Adipose tissue (tissue), 3 donors: Measurements from ENCODE around the gene MKRN2OS. TPM values are rescaled to one million over a fixed set of nuclear protein-coding genes. Genes with fewer than 3 reads are reported as not detected.

Experiments used
- H3K27ac ChIP-seq: one replicate; pipeline ENCODE4 v1.5.1; 2013; ENCODE audit warnings: low read depth, low read length
- WGBS, 3 donors: extraction: QIAGEN DNeasy Blood & Tissue Kit; methylation state at CpG; one replicate each; pipeline ENCODE4 v1.1.7; 2013; 5-methylcytosine and 5-hydroxymethylcytosine counted together
- polyA plus RNA-seq, 3 donors: library from polyadenylated mRNA; stranded (reverse); fragments of 200-250 nt; gene quantifications; one replicate each; pipeline ENCODE4 v1.2.3, GENCODE V29; 2013
- donor health status: healthy with polysubstance abuse.
- donor health status: Bipolar disorder and iron deficiency.
- donor health status: healthy.

MKRN2OS gene
- polyA plus RNA-seq, 3 donors: 0.10 to 7.2 TPM; not detected in 1

DNA sequence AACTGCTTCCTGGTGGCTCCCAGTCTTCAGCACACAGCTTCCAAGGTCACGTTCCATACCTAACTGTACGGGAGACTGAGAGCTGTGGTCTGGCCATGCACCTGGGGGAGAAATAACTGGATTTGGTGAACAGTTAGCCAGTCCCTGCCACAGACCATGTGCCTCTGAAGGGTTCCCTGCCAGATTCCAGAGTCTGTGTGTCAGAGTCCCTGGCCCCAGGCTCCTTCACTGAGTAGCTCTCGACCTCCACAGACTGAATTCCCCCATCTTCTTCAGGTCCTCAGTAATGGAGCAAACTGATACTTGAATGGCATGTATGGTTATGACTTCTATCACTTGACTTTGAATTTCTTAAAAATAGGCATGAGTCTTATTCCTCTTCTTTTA, 17.5 kb downstream of the MKRN2OS start:
- 87 to 94% (median 90%) methylated on average over 3 of the region's 3 CpGs for WGBS, 3 donors
- no peak overlapping the region for H3K27ac ChIP-seq

DNA sequence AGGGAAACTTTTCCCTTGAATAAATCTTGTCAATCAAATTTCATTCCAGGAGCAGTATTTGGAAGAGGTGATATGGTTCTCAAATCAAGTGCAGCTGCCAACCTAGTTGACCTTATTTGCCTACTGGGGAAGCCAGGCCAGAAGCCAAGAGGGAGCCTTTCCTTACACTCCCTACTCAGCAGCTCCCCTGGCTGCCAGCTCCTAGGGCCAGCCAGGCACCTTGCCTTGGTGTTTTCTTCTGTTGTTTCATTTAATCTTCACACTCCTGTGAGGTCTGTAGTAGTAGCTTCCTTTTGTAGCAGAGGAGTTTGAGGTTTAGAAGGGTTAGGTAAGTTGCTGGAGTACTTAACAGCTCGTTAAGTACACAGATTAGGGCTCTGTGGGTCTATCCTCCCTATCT, 22.6 kb downstream of the MKRN2OS start:
- H3K27ac ChIP-seq: no peak overlapping the region
- 46 to 98% (median 96%) methylated on average over 1 of the region's 1 CpG for WGBS, 3 donors

DNA sequence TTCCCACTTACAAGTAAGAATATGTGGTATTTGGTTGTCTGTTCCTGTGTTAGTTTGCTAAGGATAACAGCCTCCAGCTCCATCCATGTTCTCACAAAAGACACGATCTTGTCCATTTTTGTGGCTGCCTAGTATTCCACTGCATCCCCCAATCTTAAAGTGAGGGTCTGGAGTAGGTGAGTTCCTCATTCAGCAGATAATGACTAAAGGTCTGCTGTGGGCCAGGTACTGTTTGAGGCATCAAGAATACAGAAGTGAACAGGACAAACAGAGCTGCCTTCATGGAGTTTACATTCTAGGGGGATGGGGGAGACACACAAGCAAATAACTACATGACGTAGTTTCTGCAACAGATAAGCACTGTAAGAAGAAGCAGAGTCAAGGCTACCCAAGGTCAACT, 24.3 kb downstream of the MKRN2OS start:
- H3K27ac ChIP-seq: no peak overlapping the region
- WGBS, 3 donors: 77 to 99% (median 97%) methylated on average over 2 of the region's 2 CpGs

DNA sequence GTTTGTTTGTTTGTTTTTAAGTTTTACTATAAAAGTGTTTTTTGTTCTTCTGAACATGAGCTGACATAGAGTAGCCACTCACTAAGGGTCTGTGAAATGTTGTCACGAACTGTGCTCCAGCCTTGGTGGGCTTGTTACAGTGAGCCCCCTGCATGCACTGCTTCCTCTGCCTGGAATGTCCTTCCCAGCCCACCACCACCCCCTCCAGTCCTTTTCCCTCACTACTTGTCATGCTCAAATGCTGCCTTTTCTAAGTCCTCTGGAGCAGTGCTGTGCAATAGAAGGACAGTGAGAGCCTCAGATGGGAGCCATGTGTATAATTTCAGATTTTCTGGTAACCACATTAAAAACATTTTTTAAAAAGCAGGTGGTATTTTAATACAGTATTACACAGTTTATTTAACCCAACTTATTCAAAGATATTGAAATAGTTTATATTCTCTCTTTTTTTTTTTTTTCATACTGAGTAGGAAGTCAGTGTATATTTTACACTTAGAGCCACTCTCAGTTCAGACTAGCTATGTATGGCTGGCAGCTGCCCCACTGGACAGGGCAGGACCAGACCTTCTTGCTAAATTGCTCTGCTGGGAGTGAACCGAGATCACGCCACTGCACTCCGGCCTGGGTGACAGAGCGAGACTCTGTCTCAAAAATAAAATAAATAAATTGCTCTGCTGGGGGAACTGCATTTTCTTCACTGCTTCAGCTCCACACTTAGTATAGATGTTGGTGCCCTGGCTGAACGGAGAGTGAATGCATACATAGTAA, 26.9 kb downstream of the MKRN2OS start:
- no peak overlapping the region for H3K27ac ChIP-seq
- 63 to 93% (median 89%) methylated on average over 6 of the region's 6 CpGs for WGBS, 3 donors

DNA sequence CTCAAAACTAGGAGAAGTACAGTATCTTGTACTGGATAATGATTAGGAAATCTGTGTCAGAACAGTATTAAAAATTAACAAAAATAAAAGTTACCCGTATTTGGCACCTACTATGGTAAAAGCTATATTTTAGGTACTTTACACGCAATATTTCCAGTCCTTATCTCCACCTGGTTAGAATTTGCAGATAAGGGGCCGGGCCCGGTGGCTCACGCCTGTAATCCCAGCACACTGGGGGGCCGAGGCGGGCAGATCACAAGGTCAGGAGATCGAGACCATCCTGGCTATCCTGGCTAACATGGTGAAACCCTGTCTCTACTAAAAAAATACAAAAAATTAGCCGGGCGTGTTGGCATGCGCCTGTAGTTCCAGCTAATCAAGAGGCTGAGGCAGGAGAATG, 28.4 kb downstream of the MKRN2OS start:
- 35 to 96% (median 91%) methylated on average over 11 of the region's 11 CpGs for WGBS, 3 donors
- no peak overlapping the region for H3K27ac ChIP-seq

DNA sequence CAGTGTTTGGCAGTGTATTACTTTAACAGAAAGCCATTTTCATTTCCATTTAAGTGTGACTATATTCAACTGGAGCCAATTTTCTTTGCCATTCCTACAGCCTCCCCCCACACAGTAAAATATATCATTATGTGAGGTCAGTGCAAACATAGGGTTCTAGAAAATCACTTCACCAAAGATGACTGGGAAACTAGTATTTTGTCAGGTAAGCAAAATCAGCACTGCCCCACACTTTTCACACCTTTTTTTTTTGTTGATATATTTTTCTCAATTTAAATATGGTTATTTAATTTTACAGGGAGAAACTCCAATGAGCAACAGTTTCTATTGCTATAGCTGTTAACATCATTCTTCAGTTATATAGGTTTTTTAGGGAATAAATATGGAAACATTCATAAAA, 29.7 kb downstream of the MKRN2OS start:
- no peak overlapping the region for H3K27ac ChIP-seq

DNA sequence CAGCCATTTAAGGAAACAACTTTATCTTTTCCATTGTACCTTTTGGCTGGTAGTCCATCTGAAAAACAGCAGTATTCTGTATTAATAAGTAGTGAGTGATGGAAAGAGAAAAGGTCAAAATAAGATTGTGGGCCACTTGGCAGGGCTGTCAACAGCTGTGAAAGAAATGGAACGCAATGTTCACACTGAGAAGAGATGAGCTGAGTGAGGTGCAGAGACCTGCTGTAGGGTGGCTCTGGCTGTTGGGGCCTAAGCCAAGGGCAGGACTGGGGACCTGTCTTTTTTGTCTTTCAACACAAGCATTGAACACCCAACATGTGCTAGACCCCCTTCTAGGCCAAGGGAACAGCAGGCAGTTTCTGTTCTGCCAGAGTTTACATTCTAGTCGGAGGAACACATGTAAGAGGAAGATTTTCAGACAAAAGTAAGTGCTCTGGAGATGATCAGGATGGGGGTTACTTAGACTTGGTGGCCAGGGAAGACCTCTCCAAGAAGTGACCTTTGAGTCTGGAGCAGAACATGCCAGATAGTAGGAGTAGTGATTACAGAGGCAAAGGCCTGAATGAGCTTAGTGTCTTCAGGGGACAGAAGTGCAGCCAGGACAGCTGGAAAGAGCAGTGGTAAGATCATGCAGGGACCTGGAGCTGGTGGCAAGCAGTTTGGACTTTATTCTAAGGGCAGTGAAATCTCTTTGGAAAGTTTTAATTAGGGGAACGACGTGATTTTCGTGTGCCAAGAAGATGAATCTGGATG, 31.4 kb downstream of the MKRN2OS start:
- no peak overlapping the region for H3K27ac ChIP-seq
- WGBS, 3 donors: 88 to 96% (median 92%) methylated on average over 5 of the region's 5 CpGs

DNA sequence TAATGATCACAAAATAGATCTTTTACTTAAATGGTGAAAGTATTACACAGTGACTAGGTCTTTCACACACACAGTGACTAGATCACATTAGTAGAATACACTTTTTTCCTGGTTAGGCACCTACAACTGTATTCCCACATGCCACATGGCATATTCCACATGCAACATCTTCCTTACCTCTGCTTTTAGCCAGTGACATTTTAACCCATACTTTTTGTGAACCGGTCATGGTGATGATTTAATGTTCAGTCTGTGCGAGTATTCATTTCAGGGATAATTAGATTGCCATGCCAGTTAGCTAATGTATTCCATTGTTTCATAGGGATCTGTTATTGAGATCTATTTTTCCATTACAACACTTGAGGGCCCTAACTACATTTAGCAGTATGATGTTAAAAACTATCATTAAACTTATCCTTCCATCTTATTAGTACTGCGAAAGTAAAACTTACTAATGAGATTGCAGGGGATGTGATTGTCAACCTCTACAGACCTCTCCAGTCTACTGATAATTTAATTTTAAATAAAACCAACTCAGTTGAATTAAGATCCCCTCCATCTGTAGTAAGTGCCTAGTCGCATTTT, 32.7 kb downstream of the MKRN2OS start:
- WGBS, 3 donors: 81 to 98% (median 87%) methylated on average over 4 of the region's 4 CpGs

DNA sequence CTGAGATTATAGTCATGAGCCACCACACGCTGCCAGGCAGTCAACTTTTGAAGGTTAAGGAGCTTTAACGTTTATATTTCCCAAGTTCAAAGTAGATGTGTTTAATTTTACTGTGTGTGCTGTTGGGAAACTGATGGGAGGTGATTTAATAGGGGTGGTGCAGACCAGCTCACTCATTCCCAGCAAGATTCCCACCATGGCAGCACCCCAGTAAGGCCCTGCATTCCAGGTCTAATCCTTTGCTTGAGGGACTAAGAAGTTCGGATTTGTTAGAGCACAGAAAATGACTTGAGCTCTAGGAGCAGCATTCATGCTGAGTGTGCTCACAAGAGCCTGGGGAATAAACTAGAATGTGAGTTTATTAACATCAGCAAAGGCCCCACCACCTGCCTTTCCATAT, 35.8 kb downstream of the MKRN2OS start:
- 69 to 92% (median 81%) methylated on average over 3 of the region's 3 CpGs for WGBS, 3 donors
- H3K27ac ChIP-seq: no peak overlapping the region

More for the DNA sequence above, 32.7 kb downstream of the MKRN2OS start:
- H3K27ac ChIP-seq: no peak overlapping the region

DNA sequence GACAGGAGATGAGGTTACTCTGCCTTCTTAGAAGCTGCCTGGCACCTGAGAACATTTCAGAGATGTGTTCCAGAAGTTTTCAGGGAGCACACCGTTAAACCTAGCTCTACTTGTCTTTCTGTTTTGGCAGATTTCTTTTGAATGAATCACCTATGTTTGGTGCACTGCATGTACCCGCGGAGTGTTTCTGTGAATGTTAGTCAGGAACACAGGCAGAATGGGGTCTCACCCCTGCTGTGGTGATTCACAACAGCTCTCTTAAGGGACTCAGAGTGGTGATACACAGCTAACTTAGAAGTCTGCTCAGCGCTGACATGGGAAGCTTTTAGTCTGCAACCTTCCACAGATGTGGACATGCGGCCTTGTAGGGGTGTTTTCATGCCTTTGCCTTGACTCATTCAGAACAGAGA, 37.0 kb downstream of the MKRN2OS start:
- 75 to 81% (median 78%) methylated on average over 5 of the region's 5 CpGs for WGBS, 3 donors
- no peak overlapping the region for H3K27ac ChIP-seq

DNA sequence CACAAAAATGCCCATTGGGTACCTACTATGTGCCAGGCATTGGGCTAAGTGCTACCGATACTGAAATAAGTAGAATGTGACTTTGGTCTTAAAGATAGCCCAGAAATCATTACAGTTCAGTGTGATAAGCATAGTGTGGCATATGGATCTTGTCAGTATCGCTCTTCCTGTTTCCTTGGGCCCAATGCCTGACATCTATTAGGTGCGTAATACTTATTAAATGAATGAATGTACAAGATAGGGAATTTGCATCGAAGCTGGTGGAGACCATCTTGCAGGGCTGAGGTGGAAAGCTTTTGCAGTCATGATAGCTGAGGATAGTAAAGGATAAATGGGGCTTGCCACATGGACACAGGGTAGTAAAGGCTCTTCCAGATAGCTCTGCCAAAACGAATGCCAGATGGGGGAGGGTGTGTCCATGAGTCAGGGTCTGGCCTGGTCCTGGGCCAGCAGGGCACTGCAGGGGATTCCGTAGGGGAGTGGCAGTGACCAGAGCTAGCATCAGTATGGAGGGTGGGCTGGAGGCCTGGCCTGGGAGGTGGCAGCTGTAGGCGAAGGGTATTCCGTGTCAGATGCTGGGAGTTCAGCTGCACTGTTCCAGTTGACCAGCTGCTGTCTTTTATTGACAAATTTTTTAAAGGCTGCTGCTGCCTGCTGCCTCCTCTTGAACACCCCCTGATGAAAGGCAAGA, 37.6 kb downstream of the MKRN2OS start:
- WGBS, 3 donors: 83 to 90% (median 87%) methylated on average over 8 of the region's 8 CpGs
- H3K27ac ChIP-seq: no peak overlapping the region

DNA sequence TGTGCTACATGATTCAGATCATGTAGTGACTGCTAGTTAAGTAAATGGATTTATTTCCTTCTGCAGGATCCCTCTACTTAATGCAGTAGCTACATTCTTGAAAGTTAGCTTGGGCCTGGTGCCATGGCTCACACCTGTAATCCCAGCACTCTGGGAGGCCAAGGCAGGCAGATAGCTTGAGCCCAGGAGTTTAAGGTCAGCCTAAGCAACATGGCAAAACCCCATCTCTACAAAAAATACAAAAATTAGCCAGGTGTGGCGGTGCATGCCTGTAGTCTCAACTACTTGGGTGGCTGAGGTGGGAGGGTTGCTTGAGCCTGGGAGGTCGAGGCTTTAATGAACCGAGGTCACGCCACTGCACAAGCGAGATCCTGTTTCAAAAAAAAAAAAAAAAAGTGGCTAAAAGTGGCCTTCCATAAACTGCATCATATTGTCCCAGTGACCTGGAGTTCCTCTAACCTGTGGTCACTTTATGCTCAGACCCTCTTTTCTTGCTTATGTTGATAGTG, 39.0 kb downstream of the MKRN2OS start:
- no peak overlapping the region for H3K27ac ChIP-seq
- WGBS, 3 donors: 94 to 97% (median 95%) methylated on average over 5 of the region's 5 CpGs

DNA sequence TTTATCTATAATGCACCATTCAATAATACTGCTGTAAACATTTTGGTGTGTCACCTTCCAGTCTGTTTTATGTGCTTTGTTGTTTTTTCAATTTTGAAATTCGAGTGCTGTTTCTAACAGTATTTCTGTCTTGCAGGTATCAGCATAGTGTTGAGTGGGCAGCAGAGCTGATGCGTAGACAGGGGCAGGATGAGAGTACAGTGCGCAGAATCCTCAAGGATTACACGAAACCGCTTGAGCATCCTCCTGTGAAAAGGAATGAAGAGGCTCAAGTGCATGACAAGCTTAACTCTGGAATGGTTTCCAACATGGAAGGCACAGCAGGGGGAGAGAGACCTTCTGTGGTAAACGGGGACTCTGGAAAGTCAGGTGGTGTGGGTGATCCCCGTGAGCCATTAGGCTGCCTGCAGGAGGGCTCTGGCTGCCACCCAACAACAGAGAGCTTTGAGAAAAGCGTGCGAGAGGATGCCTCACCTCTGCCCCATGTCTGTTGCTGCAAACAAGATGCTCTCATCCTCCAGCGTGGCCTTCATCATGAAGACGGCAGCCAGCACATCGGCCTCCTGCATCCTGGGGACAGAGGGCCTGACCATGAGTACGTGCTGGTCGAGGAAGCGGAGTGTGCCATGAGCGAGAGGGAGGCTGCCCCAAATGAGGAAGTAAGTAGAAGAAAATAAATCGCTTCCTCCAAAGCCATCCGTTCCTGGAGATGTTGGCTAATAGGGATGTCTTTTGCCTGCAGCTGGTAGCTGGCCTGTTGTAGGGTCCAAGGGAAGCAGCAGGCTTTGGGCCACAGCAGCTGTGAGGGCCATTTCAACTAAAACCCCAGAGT, 42.0 kb downstream of the MKRN2OS start:
- 76 to 94% (median 84%) methylated on average over 18 of the region's 18 CpGs for WGBS, 3 donors
- no peak overlapping the region for H3K27ac ChIP-seq

DNA sequence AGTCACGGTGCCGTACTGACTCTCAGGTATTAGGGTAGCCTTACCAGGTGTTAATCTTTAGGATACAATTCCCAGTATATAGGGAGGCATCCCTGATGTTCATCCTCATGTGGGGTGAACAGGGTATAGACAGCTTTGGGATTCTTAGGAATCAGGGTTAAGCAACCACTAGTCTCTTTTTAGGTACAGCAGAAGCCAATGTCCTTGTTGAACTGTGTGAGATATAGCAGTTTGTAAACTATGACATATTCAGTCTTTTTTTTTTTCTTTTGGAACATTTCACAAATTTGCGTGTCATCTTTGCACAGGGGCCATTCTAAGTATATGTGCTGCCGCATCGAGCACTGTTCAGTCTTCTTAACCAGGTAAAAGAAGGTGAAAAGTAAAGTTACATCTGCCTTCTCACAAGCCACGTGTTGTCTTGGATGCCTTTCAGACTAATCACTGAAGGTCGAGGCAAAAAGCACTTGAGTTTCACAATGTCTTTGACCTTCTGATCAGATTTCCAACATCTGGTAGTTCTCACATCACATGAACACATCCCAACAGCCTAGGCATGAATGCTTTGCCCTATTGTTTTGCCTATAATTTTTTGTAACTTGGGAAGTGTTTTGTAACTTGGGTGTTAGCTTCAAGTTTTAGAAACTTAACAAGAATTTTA, 43.8 kb downstream of the MKRN2OS start:
- 45 to 82% (median 80%) methylated on average over 7 of the region's 7 CpGs for WGBS, 3 donors

DNA sequence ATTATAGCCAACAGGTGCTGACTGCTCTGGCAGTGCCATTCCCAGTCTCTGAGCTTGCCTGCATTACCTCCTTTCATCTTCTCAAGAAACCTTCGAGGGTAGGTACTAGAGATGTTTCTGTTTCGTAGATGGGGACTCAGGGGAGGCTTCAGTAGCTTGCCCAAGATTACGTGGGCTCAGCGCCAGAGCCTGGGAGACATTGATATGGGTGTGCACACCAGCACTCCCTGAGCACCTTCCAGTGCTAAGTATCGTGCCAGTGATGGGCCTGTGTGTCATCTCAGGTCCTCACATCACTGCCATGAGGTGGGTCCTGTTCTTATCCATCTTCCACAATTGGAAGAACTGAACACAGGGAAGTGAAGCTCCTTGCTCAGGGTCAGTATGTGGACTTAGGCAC, 45.8 kb downstream of the MKRN2OS start:
- WGBS, 3 donors: 86 to 92% (median 89%) methylated on average over 5 of the region's 5 CpGs
- H3K27ac ChIP-seq: no peak overlapping the region

More for the DNA sequence above, 43.8 kb downstream of the MKRN2OS start:
- H3K27ac ChIP-seq: no peak overlapping the region

DNA sequence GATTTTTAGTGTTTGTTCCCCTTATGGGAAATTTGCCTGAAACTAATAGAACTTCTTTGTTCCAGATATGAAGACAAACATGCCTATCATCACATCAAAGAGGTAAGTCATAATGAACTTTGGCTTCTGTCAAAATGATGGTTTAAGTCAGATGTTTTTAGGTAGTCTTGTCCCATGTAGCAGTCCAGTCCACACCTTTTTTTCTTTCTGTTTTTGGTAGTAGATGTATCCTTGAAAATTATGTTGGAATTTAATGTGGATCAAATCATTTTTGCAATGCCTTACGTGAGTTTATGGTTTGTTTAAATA, 48.9 kb downstream of the MKRN2OS start:
- WGBS, 3 donors: 79 to 97% (median 96%) methylated on average over 1 of the region's 1 CpG
- no peak overlapping the region for H3K27ac ChIP-seq

DNA sequence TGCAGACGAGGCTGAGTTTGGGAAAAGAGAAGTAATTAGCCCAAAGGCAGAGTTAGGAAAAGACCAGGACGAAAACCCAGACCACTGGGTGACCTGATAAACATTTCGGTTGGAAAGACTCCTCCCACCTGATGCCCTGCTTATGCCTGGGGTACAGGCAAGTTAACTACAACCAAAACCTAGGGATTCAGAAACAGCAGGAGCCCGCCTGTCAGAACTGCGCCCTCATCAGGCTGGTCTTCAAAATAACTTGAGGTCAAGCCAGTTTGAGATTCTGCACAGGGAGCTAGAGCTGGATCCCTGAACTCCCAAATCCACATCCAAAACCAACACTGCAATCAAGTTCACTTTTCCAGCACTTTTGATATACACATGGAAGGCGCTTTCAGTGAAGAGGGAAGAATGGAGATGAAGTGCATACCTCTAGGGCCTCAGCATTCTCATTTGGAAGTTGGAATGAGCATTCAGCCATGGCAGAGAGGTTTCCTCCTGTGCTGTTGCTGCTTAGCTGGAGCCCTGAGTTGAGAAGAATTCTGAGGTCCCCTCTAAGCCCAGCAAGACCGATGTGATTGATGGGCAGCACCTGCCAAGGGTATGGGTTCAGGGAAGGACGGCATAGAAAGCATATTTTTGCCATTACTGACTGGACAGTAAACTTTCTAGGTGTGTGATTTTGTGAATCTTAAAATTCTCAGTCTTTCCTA, 49.4 kb downstream of the MKRN2OS start:
- 83 to 93% (median 90%) methylated on average over 8 of the region's 8 CpGs for WGBS, 3 donors
- H3K27ac ChIP-seq: no peak overlapping the region
